ENCODE measurements around the gene LHX5. TPM values are rescaled to one million over a fixed set of nuclear protein-coding genes. Genes with fewer than 3 reads are reported as not detected.
"Not testable (repeated sequence)": the region's sequence is repeated elsewhere in the genome, so short reads cannot be mapped to it uniquely, and the experiment has no call there.

The LHX5 gene
- total RNA-seq, 4 donors from 2014 or later = not detected

GRCh38 chr12:113497693-113498092 is 26.0 kb upstream of the LHX5 start:
- Histone ChIP-seq H3K27me3 (no peaks in the 10 kb centered on the region), H3K36me3 (no peaks in the 10 kb centered on the region), H3K27ac (no peak overlapping the region), H3K4me1 (no peaks in the 10 kb centered on the region), H3K9me3 (no peaks in the 10 kb centered on the region), H3K4me3 (no peak overlapping the region)
- DNase-seq = no peak
- TF ChIP-seq CTCF (IDR thresholded peaks at IDR 0.05) (no peak), POLR2A (IDR thresholded peaks at IDR 0.05) (no peak)

- not testable (repeated sequence) for H3K9me3 ChIP-seq, H3K4me3 ChIP-seq, H3K27ac ChIP-seq, H3K36me3 ChIP-seq, H3K4me1 ChIP-seq, DNase-seq, H3K27me3 ChIP-seq
Observed at GRCh38 chr12:113495941-113496340, 24.3 kb upstream of the LHX5 start.

DNA sequence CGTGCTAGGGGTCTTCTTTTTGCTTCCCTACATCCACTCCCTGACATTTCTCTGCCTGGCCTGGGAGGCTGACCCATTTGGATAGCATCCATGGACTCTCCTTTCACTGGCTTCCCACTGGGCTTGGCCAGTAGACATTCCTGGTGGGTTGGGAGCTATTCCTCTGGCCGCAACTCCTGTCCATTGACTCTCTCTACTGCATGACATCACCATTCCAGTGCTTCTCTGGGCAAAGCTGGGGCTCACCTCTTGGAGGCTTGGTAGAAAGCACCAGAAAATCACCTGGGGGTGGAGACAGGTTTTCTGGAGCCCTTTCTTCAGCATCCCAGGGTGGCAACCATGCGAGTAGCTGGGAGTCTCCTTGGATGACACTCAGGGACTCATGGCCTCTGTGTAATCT is 16.7 kb upstream of the LHX5 start:
- no peaks in the 10 kb centered on the region for H3K36me3 ChIP-seq
- H3K4me3 ChIP-seq = no peak overlapping the region
- no peak for DNase-seq
- no peaks in the 10 kb centered on the region for H3K9me3 ChIP-seq
- TF ChIP-seq CTCF (IDR thresholded peaks at IDR 0.05) = no peak
- no peak for TF ChIP-seq POLR2A (IDR thresholded peaks at IDR 0.05)
- H3K27ac ChIP-seq = no peak overlapping the region
- no peaks in the 10 kb centered on the region for H3K27me3 ChIP-seq
- no peaks in the 10 kb centered on the region for H3K4me1 ChIP-seq

- H3K27me3 ChIP-seq = no peaks in the 10 kb centered on the region
Observed at GRCh38 chr12:113486722-113487121, 15.1 kb upstream of the LHX5 start.

GRCh38 chr12:113485330-113485729 is 13.7 kb upstream of the LHX5 start:
- peaks cover 0 to 6% of the 10 kb centered on the region in 2 donors for H3K27me3 ChIP-seq
- no peak for DNase-seq
- TF ChIP-seq POLR2A (IDR thresholded peaks at IDR 0.05) (no peak), CTCF (IDR thresholded peaks at IDR 0.05) (no peak)
- no peaks in the 10 kb centered on the region for H3K36me3 ChIP-seq
- H3K4me1 ChIP-seq = no peaks in the 10 kb centered on the region
- no peak overlapping the region for H3K4me3 ChIP-seq
- H3K9me3 ChIP-seq = no peaks in the 10 kb centered on the region
- no peak overlapping the region for H3K27ac ChIP-seq

More at GRCh38 chr12:113486722-113487121, 15.1 kb upstream of the LHX5 start:
- H3K4me3 ChIP-seq = no peak overlapping the region
- H3K4me1 ChIP-seq = no peaks in the 10 kb centered on the region
- TF ChIP-seq POLR2A (IDR thresholded peaks at IDR 0.05) (no peak), CTCF (IDR thresholded peaks at IDR 0.05) (no peak)
- no peak overlapping the region for H3K27ac ChIP-seq
- no peaks in the 10 kb centered on the region for H3K9me3 ChIP-seq
- no peaks in the 10 kb centered on the region for H3K36me3 ChIP-seq
- no peak for DNase-seq

GRCh38 chr12:113482334-113482733 is 10.7 kb upstream of the LHX5 start:
- H3K4me3 ChIP-seq = no peak overlapping the region
- no peaks in the 10 kb centered on the region for H3K4me1 ChIP-seq
- no peak for DNase-seq
- TF ChIP-seq CTCF (IDR thresholded peaks at IDR 0.05) (no peak), POLR2A (IDR thresholded peaks at IDR 0.05) (no peak)
- H3K27ac ChIP-seq = no peak overlapping the region
- peaks cover 0 to 25% of the 10 kb centered on the region in 2 donors for H3K27me3 ChIP-seq
- peaks cover 0 to 7% (median 0%) of the 10 kb centered on the region in 4 donors for H3K9me3 ChIP-seq
- no peaks in the 10 kb centered on the region for H3K36me3 ChIP-seq

All from Peyer's patch (tissue), 4 donors.